Keratinocyte (primary cell): ENCODE measurements around the gene CD300LD.

Source experiments
- CTCF ChIP-seq, 3 experiments: IDR thresholded peaks in 1 of 3; conservative IDR thresholded peaks in 1 of 3; optimal IDR thresholded peaks in 1 of 3; 2 replicates in 2 of 3; 3 replicates in 1 of 3; pipeline versions ENCODE3 to v1.5.1; 2011; ENCODE audit warnings: low read length in 3 of 3, mild to moderate bottlenecking in 3 of 3, moderate library complexity in 2 of 3, control low read depth in 1 of 3, inconsistent platforms in 1 of 3; ENCODE audit not compliant: insufficient read depth in 2 of 3; ENCODE audit errors: extremely low read depth in 1 of 3
- EZH2 ChIP-seq: IDR thresholded peaks from one replicate; pipeline ENCODE4 v1.6.1; 2012; ENCODE audit warnings: inconsistent platforms, mild to moderate bottlenecking, low read length, moderate library complexity

- TF ChIP-seq CTCF (optimal IDR thresholded peaks at IDR 0.05 in 1 of 3, IDR thresholded peaks at IDR 0.05 in 1 of 3, conservative IDR thresholded peaks at IDR 0.05 in 1 of 3; ENCODE audit: extremely low read depth in 1 of 3, insufficient read depth in 2 of 3, low read length in 3 of 3) (no peak), EZH2 (no peak)
Measured at GRCh38 chr17:74549343-74549742, 42.7 kb downstream of the CD300LD start.
